Measurements from ENCODE around the gene GNMT. TPM values are rescaled to one million over a fixed set of nuclear protein-coding genes. Genes with fewer than 3 reads are reported as not detected.
A peak's percentile ranks its signal among the peaks of the same experiment; 100 is the strongest.

Gene GNMT
- total RNA-seq, 2 experiments from 2014 or later = 1.2 to 2.1 TPM

- Mint-ChIP-seq H3K36me3 (ENCODE audit: low read depth) (peaks cover 23% of the 10 kb centered on the region), H3K27me3 (no peaks in the 10 kb centered on the region), H3K4me3 (peak overlapping the region; percentile 79), H3K27ac (no peak overlapping the region), H3K9me3 (no peaks in the 10 kb centered on the region), H3K4me1 (ENCODE audit: low read depth) (peaks cover 20% of the 10 kb centered on the region)
- peak; percentile 5 for ATAC-seq (ENCODE audit: poor library complexity)
- DNase-seq = no peak
- no peak overlapping the region for H3K27ac ChIP-seq (ENCODE audit: low read depth in 1 of 2, low read length in 2 of 2)
- no peaks in the 10 kb centered on the region for H3K9me3 ChIP-seq (ENCODE audit: control insufficient read depth in 1 of 2, insufficient read depth in 1 of 2, low read length in 2 of 2)
- intact Hi-C loops (cut with DNase I, micrococcal nuclease) = no loop called here
- CTCF ChIA-PET = no interaction called here
- POLR2A ChIA-PET = interaction anchor here (0.8 to 2.9 kb wide), 3 partner anchors 18 to 53 kb away, joined by 3 to 18 read pairs (median 5); partner anchors contain the start of genes CNPY3, KLHDC3, MEA1 and PEX6
- no peak for TF ChIP-seq CTCF (IDR thresholded peaks at IDR 0.05)
- no peaks in the 10 kb centered on the region for H3K27me3 ChIP-seq (ENCODE audit: control insufficient read depth in 1 of 2, insufficient read depth in 2 of 2, low read length in 2 of 2)
- H3K4me3 ChIP-seq (ENCODE audit: low read length) = peak overlapping the region; percentile 55
- H3K36me3 ChIP-seq (ENCODE audit: insufficient read depth, low read length) = peaks cover 19% of the 10 kb centered on the region
- peaks cover 15% of the 10 kb centered on the region for H3K4me1 ChIP-seq (ENCODE audit: insufficient read depth, low read length)
Observed at GRCh38 chr6:42961020-42961470, 491 bp downstream of the GNMT start.

DNA sequence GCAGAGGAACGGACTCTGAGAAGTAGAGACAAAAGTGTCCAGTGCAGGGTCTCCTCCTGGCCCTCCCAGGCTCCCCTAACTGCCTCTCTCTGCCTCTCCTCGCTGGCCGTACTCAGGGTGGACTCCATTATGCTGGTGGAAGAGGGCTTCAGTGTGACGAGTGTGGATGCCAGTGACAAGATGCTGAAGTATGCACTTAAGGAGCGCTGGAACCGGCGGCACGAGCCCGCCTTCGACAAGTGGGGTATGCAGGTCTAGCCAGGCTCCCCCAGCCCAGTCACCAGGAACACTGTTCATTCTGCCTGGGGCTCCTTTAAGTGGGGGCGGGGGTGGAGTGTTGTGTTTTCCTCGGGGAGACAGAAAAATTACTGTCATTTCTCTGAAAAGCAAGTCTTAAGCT is 1.5 kb downstream of the GNMT start:
- DNase-seq (no peak), ATAC-seq (ENCODE audit: poor library complexity) (no peak)
- Mint-ChIP-seq H3K4me1 (ENCODE audit: low read depth) (peaks cover 20% of the 10 kb centered on the region), H3K4me3 (peak overlapping the region; percentile 38), H3K27me3 (no peaks in the 10 kb centered on the region), H3K9me3 (no peaks in the 10 kb centered on the region), H3K36me3 (ENCODE audit: low read depth) (peaks cover 23% of the 10 kb centered on the region), H3K27ac (no peak overlapping the region)
- H3K27ac ChIP-seq (ENCODE audit: low read depth in 1 of 2, low read length in 2 of 2) = no peak overlapping the region
- no peak overlapping the region for H3K4me3 ChIP-seq (ENCODE audit: low read length)
- ChIA-PET POLR2A (interaction anchor here (2.9 kb wide), 1 partner anchor 17 kb away, joined by 18 read pairs; the partner anchor contains the start of gene PEX6), CTCF (no interaction called here)
- no peak for TF ChIP-seq CTCF (IDR thresholded peaks at IDR 0.05)
- intact Hi-C loops (cut with DNase I, micrococcal nuclease) = no loop called here
- H3K9me3 ChIP-seq (ENCODE audit: control insufficient read depth in 1 of 2, insufficient read depth in 1 of 2, low read length in 2 of 2) = no peaks in the 10 kb centered on the region
- H3K4me1 ChIP-seq (ENCODE audit: insufficient read depth, low read length) = peaks cover 15% of the 10 kb centered on the region
- H3K27me3 ChIP-seq (ENCODE audit: control insufficient read depth in 1 of 2, insufficient read depth in 2 of 2, low read length in 2 of 2) = no peaks in the 10 kb centered on the region
- peaks cover 26% of the 10 kb centered on the region for H3K36me3 ChIP-seq (ENCODE audit: insufficient read depth, low read length)

GRCh38 chr6:42962502-42963178 is 2.1 kb downstream of the GNMT start:
- Histone ChIP-seq H3K4me1 (ENCODE audit: insufficient read depth, low read length) (peaks cover 15% of the 10 kb centered on the region), H3K27ac (ENCODE audit: low read depth in 1 of 2, low read length in 2 of 2) (no peak overlapping the region), H3K9me3 (ENCODE audit: control insufficient read depth in 1 of 2, insufficient read depth in 1 of 2, low read length in 2 of 2) (no peaks in the 10 kb centered on the region), H3K27me3 (ENCODE audit: control insufficient read depth in 1 of 2, insufficient read depth in 2 of 2, low read length in 2 of 2) (no peaks in the 10 kb centered on the region), H3K4me3 (ENCODE audit: low read length) (no peak overlapping the region), H3K36me3 (ENCODE audit: insufficient read depth, low read length) (peaks cover 31% of the 10 kb centered on the region)
- ATAC-seq (ENCODE audit: poor library complexity) (no peak), DNase-seq (no peak)
- no peak for TF ChIP-seq CTCF (IDR thresholded peaks at IDR 0.05)
- H3K36me3 Mint-ChIP-seq (ENCODE audit: low read depth) = peaks cover 23% of the 10 kb centered on the region
- peak overlapping the region; percentile 38 for H3K4me3 Mint-ChIP-seq
- ChIA-PET CTCF (no interaction called here), POLR2A (interaction anchor here (2.9 kb wide), 1 partner anchor 17 kb away, joined by 18 read pairs; the partner anchor contains the start of gene PEX6)
- H3K9me3 Mint-ChIP-seq = no peaks in the 10 kb centered on the region
- intact Hi-C loops (cut with DNase I, micrococcal nuclease) = no loop called here
- peaks cover 20% of the 10 kb centered on the region for H3K4me1 Mint-ChIP-seq (ENCODE audit: low read depth)
- no peak overlapping the region for H3K27ac Mint-ChIP-seq
- no peaks in the 10 kb centered on the region for H3K27me3 Mint-ChIP-seq

Data from CD4-positive, alpha-beta T cell (primary cell).